A673 (cell line): Measurements from ENCODE around the gene ATP10A. TPM values are rescaled to one million over a fixed set of nuclear protein-coding genes. Genes with fewer than 3 reads are reported as not detected.

Experiments
- BruUV-seq: library from RNA; stranded (reverse); fragments of 400-500 nt; replicated peaks from 2 replicates; lab custom pipeline; 2021; lab: Mats Ljungman, UMichigan
- CTCF ChIA-PET: fragments of 300-600 bp; sonication (Branson Sonifier 250); formaldehyde crosslinking; loops from one replicate; lab custom pipeline; 2022; ENCODE audit warnings: antibody characterized with exemption; lab: Charles Lee
- POLR2A ChIA-PET: fragments of 300-600 bp; sonication (Branson Sonifier 250); formaldehyde crosslinking; loops from one replicate; lab custom pipeline; 2022; ENCODE audit warnings: antibody characterized with exemption; ENCODE audit not compliant: low non-redundant PET; lab: Charles Lee
- DNase-seq: peaks from one replicate; pipeline ENCODE4 v3.0.0-alpha.2; 2015; ENCODE audit warnings: low spot score
- H3K27ac ChIP-seq: fragments of 200-600 bp; sonication (generic); 2 replicates; pipeline ENCODE4 v1.5.1; 2016; ENCODE audit warnings: mixed run types, low read depth, mild to moderate bottlenecking, mixed read lengths, antibody characterized with exemption, low read length; ENCODE audit not compliant: poor library complexity, severe bottlenecking
- H3K27me3 ChIP-seq: fragments of 200-600 bp; sonication (generic); replicated peaks from 2 replicates; pipeline ENCODE4 v1.6.1; 2017; ENCODE audit warnings: mixed run types, low read depth, mild to moderate bottlenecking, mixed read lengths, antibody characterized with exemption, low read length; ENCODE audit not compliant: insufficient read depth, poor library complexity
- H3K36me3 ChIP-seq: fragments of 200-600 bp; sonication (generic); 2 replicates; pipeline ENCODE4 v1.6.1; 2016; ENCODE audit warnings: mixed run types, mild to moderate bottlenecking, mixed read lengths, antibody characterized with exemption, low read length; ENCODE audit not compliant: insufficient read depth, poor library complexity, severe bottlenecking
- H3K4me1 ChIP-seq: fragments of 200-600 bp; sonication (generic); 2 replicates; pipeline ENCODE4 v1.6.1; 2017; ENCODE audit warnings: mixed run types, mild to moderate bottlenecking, mixed read lengths, antibody characterized with exemption, low read length; ENCODE audit not compliant: insufficient read depth, poor library complexity, severe bottlenecking
- H3K4me3 ChIP-seq: fragments of 200-600 bp; sonication (generic); 2 replicates; pipeline ENCODE4 v1.5.1; 2016; ENCODE audit warnings: low read depth, mixed run types, mild to moderate bottlenecking, mixed read lengths, low read length; ENCODE audit not compliant: poor library complexity, severe bottlenecking
- H3K9me3 ChIP-seq: fragments of 200-600 bp; sonication (generic); 2 replicates; pipeline ENCODE4 v1.6.1; 2016; ENCODE audit warnings: mixed run types, low read depth, mild to moderate bottlenecking, mixed read lengths, antibody characterized with exemption, low read length; ENCODE audit not compliant: poor library complexity, severe bottlenecking
- EZH2 ChIP-seq: fragments of 200-600 bp; sonication (generic); IDR thresholded peaks from 2 replicates; pipeline ENCODE4 v1.6.1; 2017; ENCODE audit warnings: borderline replicate concordance, low read depth, mild to moderate bottlenecking, mixed read lengths, antibody characterized with exemption, low read length; ENCODE audit not compliant: poor library complexity, severe bottlenecking
- intact Hi-C: fragments of 100-400 bp; cut with micrococcal nuclease; formaldehyde crosslinking; loops from one replicate; pipeline ENCODE4 v1.10.0; 2022; ENCODE audit not compliant: unreplicated experiment
- total RNA-seq: library from RNA; stranded (reverse); gene quantifications from 2 replicates; pipeline ENCODE4 v1.2.3, GENCODE V29; 2021
- TF ChIP-seq, protein P1 (sequence below): fragments of 300-800, 200-600 bp; sonication (generic); conservative IDR thresholded peaks from 2 replicates; pipeline ENCODE4 v1.5.1; 2017; ENCODE audit warnings: low read depth, mild to moderate bottlenecking, antibody characterized with exemption, low read length, moderate library complexity, mixed read lengths

ATP10A gene
- total RNA-seq, 1 experiment from 2014 or later = not detected

DNA sequence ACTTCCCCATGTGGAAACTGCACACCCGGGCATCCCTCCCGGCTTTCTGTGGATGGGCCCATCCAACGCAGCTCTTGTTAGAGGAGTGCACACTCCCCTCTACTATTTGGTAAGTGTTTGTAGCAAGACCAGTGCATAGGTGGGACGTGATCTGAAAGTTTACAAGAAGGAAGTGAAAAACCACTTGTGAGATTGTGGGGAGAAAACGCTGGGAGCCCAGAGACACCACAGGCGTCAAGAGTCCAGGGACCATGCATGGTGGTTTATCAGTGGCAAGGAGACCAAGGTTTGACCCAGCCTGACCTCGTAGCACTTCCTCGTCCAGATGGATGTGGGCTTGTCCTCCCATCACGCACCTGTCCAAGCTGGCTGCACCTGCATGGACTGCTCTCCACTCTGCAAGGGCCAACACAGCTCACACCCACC, 51.6 kb downstream of the ATP10A start:
- Histone ChIP-seq H3K27me3 (no peaks in the 10 kb centered on the region), H3K27ac (no peak overlapping the region)

GRCh38 chr15:25810631-25811091, 52.5 kb downstream of the ATP10A start:
- DNase-seq = no peak
- ChIA-PET CTCF (no interaction called here), POLR2A (no interaction called here)
- Histone ChIP-seq H3K9me3 (peaks cover 14% of the 10 kb centered on the region), H3K4me3 (no peak overlapping the region), H3K4me1 (no peaks in the 10 kb centered on the region), H3K27me3 (no peaks in the 10 kb centered on the region), H3K36me3 (no peaks in the 10 kb centered on the region), H3K27ac (no peak overlapping the region)
- intact Hi-C loops = no loop called here
- no TSS peak for BruUV-seq
- TF ChIP-seq EZH2 = no peak
- TF ChIP-seq, protein P1, sequence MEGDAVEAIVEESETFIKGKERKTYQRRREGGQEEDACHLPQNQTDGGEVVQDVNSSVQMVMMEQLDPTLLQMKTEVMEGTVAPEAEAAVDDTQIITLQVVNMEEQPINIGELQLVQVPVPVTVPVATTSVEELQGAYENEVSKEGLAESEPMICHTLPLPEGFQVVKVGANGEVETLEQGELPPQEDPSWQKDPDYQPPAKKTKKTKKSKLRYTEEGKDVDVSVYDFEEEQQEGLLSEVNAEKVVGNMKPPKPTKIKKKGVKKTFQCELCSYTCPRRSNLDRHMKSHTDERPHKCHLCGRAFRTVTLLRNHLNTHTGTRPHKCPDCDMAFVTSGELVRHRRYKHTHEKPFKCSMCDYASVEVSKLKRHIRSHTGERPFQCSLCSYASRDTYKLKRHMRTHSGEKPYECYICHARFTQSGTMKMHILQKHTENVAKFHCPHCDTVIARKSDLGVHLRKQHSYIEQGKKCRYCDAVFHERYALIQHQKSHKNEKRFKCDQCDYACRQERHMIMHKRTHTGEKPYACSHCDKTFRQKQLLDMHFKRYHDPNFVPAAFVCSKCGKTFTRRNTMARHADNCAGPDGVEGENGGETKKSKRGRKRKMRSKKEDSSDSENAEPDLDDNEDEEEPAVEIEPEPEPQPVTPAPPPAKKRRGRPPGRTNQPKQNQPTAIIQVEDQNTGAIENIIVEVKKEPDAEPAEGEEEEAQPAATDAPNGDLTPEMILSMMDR = no peak

More for the DNA sequence above, 51.6 kb downstream of the ATP10A start:
- ChIA-PET POLR2A (no interaction called here), CTCF (no interaction called here)
- Histone ChIP-seq H3K36me3 (no peaks in the 10 kb centered on the region), H3K4me1 (no peaks in the 10 kb centered on the region), H3K4me3 (no peak overlapping the region), H3K9me3 (peaks cover 17% of the 10 kb centered on the region)
- intact Hi-C loops = no loop called here
- no peak for TF ChIP-seq EZH2
- TF ChIP-seq, protein P1 = no peak
- no peak for DNase-seq
- BruUV-seq = no TSS peak

- Histone ChIP-seq H3K4me1 (no peaks in the 10 kb centered on the region), H3K9me3 (peaks cover 14% of the 10 kb centered on the region), H3K27ac (no peak overlapping the region), H3K27me3 (no peaks in the 10 kb centered on the region), H3K4me3 (no peak overlapping the region), H3K36me3 (no peaks in the 10 kb centered on the region)
- no TSS peak for BruUV-seq
- DNase-seq = no peak
- POLR2A ChIA-PET = no interaction called here
- no peak for TF ChIP-seq EZH2
- TF ChIP-seq, protein P1 = no peak
- intact Hi-C loops = no loop called here
- CTCF ChIA-PET = no interaction called here
Measured at GRCh38 chr15:25810154-25810553, 53.0 kb downstream of the ATP10A start.
